GM19463 (cell line): Measurements from ENCODE around the gene MYO1C.
"Not testable (repeated sequence)": the region's sequence is repeated elsewhere in the genome, so short reads cannot be mapped to it uniquely, and the experiment has no call there.

ENCODE experiments used
- ATAC-seq: cut with Tn5 transposase; IDR thresholded peaks from one replicate; pipeline ENCODE4 v1.9.1; 2021; ENCODE audit warnings: mild to moderate bottlenecking, moderate library complexity; ENCODE audit not compliant: unreplicated experiment

The MYO1C gene

DNA sequence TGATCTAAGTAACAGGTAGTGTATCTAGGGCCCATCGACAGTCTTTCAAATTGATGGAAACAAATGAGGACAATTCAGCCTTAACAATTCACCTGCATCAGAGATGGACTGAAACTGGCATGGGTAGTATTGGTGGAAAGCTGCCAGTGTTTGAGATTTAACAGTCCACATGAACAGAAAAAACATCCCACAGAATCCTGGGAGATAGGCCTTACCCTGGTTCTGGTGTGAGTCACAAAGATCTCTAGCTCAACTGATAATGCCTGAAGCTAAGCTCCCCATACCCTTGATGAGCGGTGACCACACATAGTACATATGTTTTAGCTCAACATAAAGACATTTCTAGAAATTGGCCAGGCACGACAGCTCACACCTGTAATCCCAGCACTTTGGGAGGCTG, 58.3 kb downstream of the MYO1C start:
- no peak for ATAC-seq

- no peak for ATAC-seq
Observed at GRCh38 chr17:1431631-1432104, 60.8 kb downstream of the MYO1C start.

DNA sequence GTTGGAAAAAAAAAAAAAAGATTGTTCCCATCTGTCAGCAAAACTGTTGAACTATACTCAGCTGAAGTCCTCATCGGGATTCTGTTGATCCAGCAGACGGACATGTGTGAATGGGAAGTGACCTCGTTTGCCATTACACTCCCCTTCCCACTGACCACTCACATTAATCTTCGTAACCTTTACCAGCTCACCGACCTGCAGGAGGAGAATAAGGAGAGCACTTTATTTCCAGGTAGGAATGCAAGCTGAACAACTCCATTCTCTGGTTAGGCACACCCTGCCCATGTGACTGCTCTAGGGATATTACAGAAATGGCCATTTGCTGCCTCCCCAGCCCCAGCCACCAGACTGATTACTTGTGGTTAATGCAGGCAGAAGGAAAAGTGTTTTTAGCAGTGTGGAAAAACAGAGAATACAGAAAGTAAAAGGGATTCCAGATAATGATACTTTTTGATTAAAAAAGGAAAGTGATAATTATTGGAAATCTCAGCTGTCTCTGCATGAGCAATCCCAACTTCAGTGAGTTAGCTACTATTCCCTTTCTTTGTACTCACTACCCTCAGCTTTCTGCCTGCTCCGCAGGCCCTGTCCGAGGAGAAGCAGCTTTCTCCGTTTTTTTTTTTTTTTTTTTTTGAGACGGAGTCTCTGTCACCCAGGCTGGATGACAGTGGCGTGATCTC, 68.9 kb downstream of the MYO1C start:
- no peak for ATAC-seq

- ATAC-seq, result no peak
Observed at GRCh38 chr17:1422885-1423284, 69.6 kb downstream of the MYO1C start.

DNA sequence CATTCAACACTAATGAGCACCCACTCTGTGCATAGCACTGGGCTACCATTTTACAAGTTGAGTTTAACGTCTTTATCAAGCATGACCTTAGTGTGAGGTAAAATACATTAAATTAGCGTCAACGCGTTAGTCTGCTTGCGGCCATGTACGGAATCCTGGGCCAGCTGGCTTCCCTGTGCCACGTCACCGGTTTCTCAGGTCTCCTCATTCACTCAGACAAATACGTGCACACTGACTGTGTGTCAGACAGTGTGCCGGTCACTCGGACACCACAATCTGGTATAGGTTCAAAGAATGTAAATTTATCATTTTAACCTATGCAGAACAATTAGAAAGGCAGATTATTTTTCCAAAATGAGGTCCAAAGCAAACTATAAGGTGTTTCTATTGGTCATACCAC, 71.0 kb downstream of the MYO1C start:
- no peak for ATAC-seq

DNA sequence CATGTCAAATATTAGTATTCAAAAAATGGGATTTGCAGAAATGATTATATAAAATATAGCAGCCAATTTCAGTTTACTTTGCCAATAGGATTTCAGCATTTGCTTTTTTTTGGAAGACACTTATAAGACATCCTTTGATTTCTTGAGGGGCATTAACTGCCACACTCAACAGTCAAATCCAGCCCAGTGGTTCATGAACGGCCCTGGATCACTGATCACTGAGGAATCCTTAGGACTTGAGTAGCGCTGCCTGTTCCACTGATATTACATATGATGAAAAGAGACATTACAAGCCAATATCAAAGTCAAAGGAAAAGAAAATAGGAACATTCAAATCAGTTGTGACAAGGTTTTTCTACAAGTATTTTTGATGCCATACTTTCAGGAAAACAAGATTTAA, 71.5 kb downstream of the MYO1C start:
- ATAC-seq, result no peak

GRCh38 chr17:1420163-1420562, 72.3 kb downstream of the MYO1C start:
- no peak for ATAC-seq

DNA sequence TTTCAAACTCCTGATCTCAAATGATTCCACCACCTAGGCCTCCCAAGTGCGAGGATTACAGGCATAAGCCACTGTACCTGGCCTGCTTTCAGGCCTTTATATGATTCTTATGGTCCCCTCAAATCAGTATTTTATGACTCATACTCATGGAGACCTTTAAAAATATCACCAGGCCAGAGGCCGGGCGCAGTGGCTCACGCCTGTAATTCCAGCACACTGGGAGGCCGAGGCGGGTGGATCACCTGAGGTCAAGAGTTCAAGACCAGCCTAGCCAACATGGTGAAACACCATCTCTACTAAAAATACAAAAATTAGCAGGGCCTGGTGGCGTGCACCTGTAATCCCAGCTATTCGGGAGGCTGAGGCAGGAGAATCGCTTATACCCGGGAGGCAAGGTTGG, 74.0 kb downstream of the MYO1C start:
- not testable (repeated sequence) for ATAC-seq

- no peak for ATAC-seq
Observed at GRCh38 chr17:1416414-1416813, 76.1 kb downstream of the MYO1C start.

DNA sequence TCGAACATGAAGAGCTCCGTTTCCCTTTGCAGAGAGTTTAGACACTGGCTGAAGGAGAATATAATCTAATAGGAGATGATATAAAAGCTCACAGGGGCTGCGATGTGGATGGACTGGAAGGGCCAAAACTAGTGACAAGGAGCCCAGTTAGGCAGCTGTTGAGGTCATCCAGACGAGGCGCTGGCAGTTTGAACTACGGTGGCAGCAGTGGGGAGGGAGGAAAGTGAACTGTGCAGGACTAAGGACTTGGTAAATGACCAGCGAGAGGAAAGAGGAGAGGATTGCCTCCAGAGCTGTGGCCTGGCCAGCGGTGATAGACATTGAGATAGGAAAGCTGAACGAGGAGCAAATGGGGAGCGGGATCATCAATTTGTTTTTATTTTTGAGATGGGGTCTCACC, 77.9 kb downstream of the MYO1C start:
- no peak for ATAC-seq
